GM18907 (cell line): ENCODE results near the gene ZMYM4.
"Not testable (repeated sequence)": the region's sequence is repeated elsewhere in the genome, so short reads cannot be mapped to it uniquely, and the experiment has no call there.

Source experiments
- ATAC-seq: cut with Tn5 transposase; IDR thresholded peaks from one replicate; pipeline ENCODE4 v1.9.1; 2021; ENCODE audit warnings: mild to moderate bottlenecking, moderate library complexity; ENCODE audit not compliant: unreplicated experiment

Gene ZMYM4

GRCh38 chr1:35451125-35451528 is 182.6 kb downstream of the ZMYM4 start:
- no peak for ATAC-seq

- ATAC-seq = no peak
These were observed 183.7 kb downstream of the ZMYM4 start for GRCh38 chr1:35452106-35452774.

GRCh38 chr1:35453031-35453430 is 184.5 kb downstream of the ZMYM4 start:
- no peak for ATAC-seq

DNA sequence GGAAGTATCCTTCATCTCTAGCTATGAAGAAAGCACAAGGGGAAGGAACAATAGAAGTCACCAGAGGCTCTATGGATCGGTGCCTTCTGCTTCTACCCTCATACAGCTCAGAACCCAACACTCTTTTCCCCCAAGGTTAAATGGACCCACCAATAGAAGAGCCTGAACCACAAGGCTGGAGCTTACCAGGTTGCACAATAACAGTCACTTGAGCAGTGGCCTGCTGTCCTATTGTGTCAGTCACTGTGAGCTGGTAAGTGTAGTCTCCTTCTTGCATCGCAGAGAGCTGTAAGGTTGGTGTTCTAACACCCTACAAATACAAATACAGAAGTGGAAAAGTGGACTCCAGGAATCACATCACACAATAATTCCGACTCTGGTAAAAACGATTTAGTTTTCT is 185.7 kb downstream of the ZMYM4 start:
- no peak for ATAC-seq

DNA sequence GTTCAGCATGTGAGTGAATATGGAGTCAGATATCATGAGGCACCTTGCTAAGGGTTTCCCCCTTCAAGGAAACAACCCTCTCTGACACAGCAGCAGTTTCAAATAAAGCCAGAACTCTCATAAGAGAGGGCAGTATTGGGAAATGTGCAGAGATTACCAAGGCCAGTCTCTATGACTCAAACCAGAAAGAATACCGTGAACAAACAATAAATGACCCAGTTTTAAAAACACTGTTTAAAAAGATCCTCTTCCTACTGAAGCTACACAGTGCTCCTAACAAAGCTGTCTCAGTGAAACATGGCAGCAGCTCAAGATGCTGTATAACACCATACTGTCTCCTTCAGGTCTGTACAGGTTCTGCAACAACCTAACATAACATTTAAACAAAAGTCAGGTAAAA is 186.1 kb downstream of the ZMYM4 start:
- ATAC-seq = no peak

GRCh38 chr1:35460796-35461195 is 192.3 kb downstream of the ZMYM4 start:
- no peak for ATAC-seq

DNA sequence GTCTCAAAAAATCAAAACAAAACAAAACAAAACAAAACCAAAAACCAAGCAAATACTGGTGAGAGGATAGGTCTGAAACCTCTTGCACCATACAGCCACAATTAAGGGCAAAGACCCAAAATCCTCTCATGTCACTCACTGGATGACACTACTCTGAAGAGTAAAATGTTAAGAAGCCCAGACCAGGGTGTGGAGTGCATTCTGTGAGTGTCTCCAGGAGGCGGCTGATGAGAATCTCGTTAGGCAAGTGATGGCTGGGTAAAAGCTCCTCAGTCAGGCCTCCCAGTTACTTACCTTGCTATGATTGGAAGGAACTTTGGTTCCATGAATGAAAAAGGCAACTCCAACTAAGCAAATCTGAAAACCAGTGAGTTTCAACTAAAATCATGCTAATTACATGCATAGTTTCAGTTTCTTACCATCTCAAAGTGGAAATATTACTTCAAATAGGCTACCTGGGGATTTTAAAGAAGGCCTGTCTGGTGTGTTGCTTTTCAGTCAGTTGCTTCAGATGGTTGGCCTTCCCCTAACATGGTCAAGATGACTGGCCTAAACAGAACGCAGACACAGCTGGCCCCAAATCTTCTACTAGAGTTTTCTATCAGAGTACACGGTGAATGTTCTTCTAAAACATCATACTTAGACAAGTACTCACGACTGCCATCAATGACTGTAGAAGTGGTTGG is 193.6 kb downstream of the ZMYM4 start:
- no peak for ATAC-seq

GRCh38 chr1:35463232-35463631 is 194.7 kb downstream of the ZMYM4 start:
- ATAC-seq = no peak

DNA sequence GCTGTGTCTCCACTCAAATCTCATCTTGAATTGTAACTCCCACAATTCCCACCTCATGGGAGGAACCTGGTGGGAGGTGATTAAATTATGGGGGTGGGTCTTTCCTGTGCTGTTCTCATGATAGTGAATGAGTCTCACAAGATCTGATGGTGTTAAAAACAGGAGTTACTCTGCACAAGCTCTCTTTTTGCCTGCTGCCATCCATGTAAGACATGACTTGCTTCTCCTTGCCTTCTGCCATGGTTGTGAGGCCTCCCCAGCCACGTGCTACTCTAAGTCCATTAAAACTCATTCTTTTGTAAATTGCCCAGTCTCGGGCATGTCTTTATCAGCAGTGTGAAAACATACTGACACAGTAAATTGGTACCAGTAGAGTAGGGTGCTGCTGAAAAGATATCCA is 195.2 kb downstream of the ZMYM4 start:
- not testable (repeated sequence) for ATAC-seq

DNA sequence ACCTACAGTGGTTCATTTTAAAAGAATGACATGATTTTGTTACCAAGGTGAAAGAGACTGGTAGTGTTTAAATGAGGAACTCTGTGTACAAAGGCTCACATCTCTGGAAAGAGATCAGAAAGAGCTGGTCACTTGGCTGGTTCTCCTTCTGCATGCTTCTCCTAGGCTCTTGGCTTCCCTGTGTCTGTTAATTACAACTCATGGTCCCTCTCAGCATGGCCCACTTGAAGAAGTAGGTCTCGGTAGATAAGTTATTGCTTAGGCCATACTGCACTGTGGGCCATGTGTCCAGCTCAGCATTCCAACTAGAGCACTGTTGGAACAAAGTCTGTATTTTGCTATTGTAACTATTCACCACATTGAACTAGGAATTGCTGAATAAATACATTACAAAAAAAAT is 197.6 kb downstream of the ZMYM4 start:
- ATAC-seq = no peak

DNA sequence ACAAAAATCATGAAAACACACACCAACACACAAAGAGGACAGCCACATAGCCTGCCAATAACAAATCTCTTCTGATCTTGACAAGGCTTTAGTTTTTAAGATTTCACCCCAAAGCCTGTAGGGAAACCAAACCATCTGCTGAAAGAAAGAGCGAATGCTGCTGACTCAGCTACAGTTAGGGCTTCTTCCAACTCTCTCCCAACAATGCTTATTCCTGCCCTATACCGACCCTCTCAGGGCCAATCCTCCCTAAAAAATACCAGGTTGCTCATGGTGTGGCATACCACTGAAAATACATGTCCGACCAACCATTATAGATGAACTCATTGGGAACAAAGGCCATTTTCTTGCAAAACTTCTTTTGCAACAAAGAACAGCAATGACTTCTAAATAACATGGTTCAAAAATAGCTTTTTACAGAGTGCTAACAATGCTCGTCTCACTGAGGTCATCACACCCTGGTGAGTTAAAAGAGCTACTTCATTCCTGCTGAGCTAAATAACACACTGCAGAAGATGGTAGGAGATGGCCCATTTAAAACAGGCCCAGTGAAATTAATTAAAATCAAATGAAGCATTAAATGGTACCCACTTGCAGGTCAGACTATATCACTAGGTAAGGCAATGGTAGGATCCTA is 202.6 kb downstream of the ZMYM4 start:
- ATAC-seq = no peak
